A673 (cell line): ENCODE measurements around the gene NT5C1B. TPM values are rescaled to one million over a fixed set of nuclear protein-coding genes. Genes with fewer than 3 reads are reported as not detected.

ENCODE experiments used
- BruUV-seq: library from RNA; stranded (reverse); fragments of 400-500 nt; replicated peaks from 2 replicates; lab custom pipeline; 2021; lab: Mats Ljungman, UMichigan
- CTCF ChIA-PET: fragments of 300-600 bp; sonication (Branson Sonifier 250); formaldehyde crosslinking; loops from one replicate; lab custom pipeline; 2022; ENCODE audit warnings: antibody characterized with exemption; lab: Charles Lee
- POLR2A ChIA-PET: fragments of 300-600 bp; sonication (Branson Sonifier 250); formaldehyde crosslinking; loops from one replicate; lab custom pipeline; 2022; ENCODE audit warnings: antibody characterized with exemption; ENCODE audit not compliant: low non-redundant PET; lab: Charles Lee
- DNase-seq: peaks from one replicate; pipeline ENCODE4 v3.0.0-alpha.2; 2015; ENCODE audit warnings: low spot score
- H3K27ac ChIP-seq: fragments of 200-600 bp; sonication (generic); 2 replicates; pipeline ENCODE4 v1.5.1; 2016; ENCODE audit warnings: mixed run types, low read depth, mild to moderate bottlenecking, mixed read lengths, antibody characterized with exemption, low read length; ENCODE audit not compliant: poor library complexity, severe bottlenecking
- H3K27me3 ChIP-seq: fragments of 200-600 bp; sonication (generic); replicated peaks from 2 replicates; pipeline ENCODE4 v1.6.1; 2017; ENCODE audit warnings: mixed run types, low read depth, mild to moderate bottlenecking, mixed read lengths, antibody characterized with exemption, low read length; ENCODE audit not compliant: insufficient read depth, poor library complexity
- H3K36me3 ChIP-seq: fragments of 200-600 bp; sonication (generic); 2 replicates; pipeline ENCODE4 v1.6.1; 2016; ENCODE audit warnings: mixed run types, mild to moderate bottlenecking, mixed read lengths, antibody characterized with exemption, low read length; ENCODE audit not compliant: insufficient read depth, poor library complexity, severe bottlenecking
- H3K4me1 ChIP-seq: fragments of 200-600 bp; sonication (generic); 2 replicates; pipeline ENCODE4 v1.6.1; 2017; ENCODE audit warnings: mixed run types, mild to moderate bottlenecking, mixed read lengths, antibody characterized with exemption, low read length; ENCODE audit not compliant: insufficient read depth, poor library complexity, severe bottlenecking
- H3K4me3 ChIP-seq: fragments of 200-600 bp; sonication (generic); 2 replicates; pipeline ENCODE4 v1.5.1; 2016; ENCODE audit warnings: low read depth, mixed run types, mild to moderate bottlenecking, mixed read lengths, low read length; ENCODE audit not compliant: poor library complexity, severe bottlenecking
- H3K9me3 ChIP-seq: fragments of 200-600 bp; sonication (generic); 2 replicates; pipeline ENCODE4 v1.6.1; 2016; ENCODE audit warnings: mixed run types, low read depth, mild to moderate bottlenecking, mixed read lengths, antibody characterized with exemption, low read length; ENCODE audit not compliant: poor library complexity, severe bottlenecking
- CTCF ChIP-seq: fragments of 300-800, 200-600 bp; sonication (generic); conservative IDR thresholded peaks from 2 replicates; pipeline ENCODE4 v1.5.1; 2017; ENCODE audit warnings: low read depth, mild to moderate bottlenecking, antibody characterized with exemption, low read length, moderate library complexity, mixed read lengths
- EZH2 ChIP-seq: fragments of 200-600 bp; sonication (generic); IDR thresholded peaks from 2 replicates; pipeline ENCODE4 v1.6.1; 2017; ENCODE audit warnings: borderline replicate concordance, low read depth, mild to moderate bottlenecking, mixed read lengths, antibody characterized with exemption, low read length; ENCODE audit not compliant: poor library complexity, severe bottlenecking
- intact Hi-C: fragments of 100-400 bp; cut with micrococcal nuclease; formaldehyde crosslinking; loops from one replicate; pipeline ENCODE4 v1.10.0; 2022; ENCODE audit not compliant: unreplicated experiment
- total RNA-seq: library from RNA; stranded (reverse); gene quantifications from 2 replicates; pipeline ENCODE4 v1.2.3, GENCODE V29; 2021

The NT5C1B gene
- total RNA-seq, 1 experiment from 2014 or later = not detected

DNA sequence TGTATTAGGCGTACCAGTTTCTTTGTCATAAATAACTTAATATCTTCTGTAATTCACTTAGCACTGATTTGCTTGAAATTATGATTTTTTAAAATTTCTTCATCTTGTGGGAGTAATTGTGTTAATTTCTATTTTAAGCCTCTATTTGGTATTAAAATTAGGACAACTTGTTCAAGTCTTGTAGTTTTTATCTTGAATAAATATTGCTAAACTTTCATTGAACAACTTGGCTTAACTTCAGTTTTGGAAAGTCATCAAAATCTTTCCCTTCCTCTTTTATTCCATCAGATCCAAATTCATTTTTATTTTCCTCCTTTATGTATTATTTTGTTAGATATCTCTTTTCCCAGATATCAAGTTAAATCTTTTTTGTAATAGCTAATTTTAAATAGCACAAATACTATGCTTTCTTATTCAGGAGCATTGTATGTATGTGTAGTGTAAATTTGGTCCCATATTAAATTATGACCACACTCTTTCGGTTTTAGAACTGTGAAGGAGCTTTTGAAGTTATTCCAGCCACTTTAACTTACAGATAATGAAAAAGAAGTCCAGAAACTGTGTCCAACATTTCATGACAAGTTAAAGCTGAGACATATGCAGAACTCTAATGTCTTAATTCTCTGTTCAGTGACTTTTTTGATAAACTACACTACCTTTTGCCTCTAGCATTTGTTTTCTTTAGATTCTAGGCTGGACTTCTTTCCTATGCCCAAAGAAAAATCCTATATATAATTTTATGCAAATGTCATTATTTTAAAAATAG, 31.7 kb upstream of the NT5C1B start:
- intact Hi-C loops = no loop called here
- ChIA-PET POLR2A (no interaction called here), CTCF (no interaction called here)
- Histone ChIP-seq H3K9me3 (no peaks in the 10 kb centered on the region), H3K27me3 (no peaks in the 10 kb centered on the region), H3K27ac (no peak overlapping the region), H3K36me3 (no peaks in the 10 kb centered on the region), H3K4me3 (no peak overlapping the region), H3K4me1 (no peaks in the 10 kb centered on the region)
- no TSS peak for BruUV-seq
- no peak for TF ChIP-seq CTCF
- no peak for TF ChIP-seq EZH2
- DNase-seq = no peak

DNA sequence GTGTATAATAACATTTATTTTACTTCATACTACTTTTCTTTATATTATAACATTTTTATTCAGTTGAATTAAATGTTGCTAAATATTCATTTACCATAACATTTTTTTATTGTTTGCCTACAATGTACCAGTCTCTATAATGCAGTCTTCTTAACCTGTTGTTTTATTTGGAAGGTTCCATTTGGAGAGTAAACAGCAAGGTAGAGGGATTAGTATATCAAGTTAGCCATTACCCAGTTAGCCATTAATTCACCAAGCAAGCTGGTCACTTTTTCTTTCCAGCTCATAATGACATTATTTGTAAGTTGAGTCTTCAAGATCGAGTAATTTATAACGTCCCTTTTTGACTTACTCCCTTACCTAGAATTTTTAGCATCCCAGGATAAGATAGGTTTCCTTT, 29.7 kb upstream of the NT5C1B start:
- no peak for DNase-seq
- intact Hi-C loops = no loop called here
- no peak overlapping the region for H3K4me3 ChIP-seq
- TF ChIP-seq EZH2 = no peak
- no peak for TF ChIP-seq CTCF
- ChIA-PET POLR2A (no interaction called here), CTCF (no interaction called here)
- H3K4me1 ChIP-seq = no peaks in the 10 kb centered on the region
- H3K9me3 ChIP-seq = no peaks in the 10 kb centered on the region
- H3K36me3 ChIP-seq = no peaks in the 10 kb centered on the region
- no peak overlapping the region for H3K27ac ChIP-seq
- BruUV-seq = no TSS peak
- no peaks in the 10 kb centered on the region for H3K27me3 ChIP-seq

- Histone ChIP-seq H3K4me3 (no peak overlapping the region), H3K27ac (no peak overlapping the region), H3K36me3 (no peaks in the 10 kb centered on the region), H3K4me1 (no peaks in the 10 kb centered on the region), H3K9me3 (no peaks in the 10 kb centered on the region), H3K27me3 (no peaks in the 10 kb centered on the region)
- POLR2A ChIA-PET = interaction anchor here (0.7 kb wide), 1 partner anchor 72 kb away, joined by 4 read pairs; no protein-coding TSS in a partner anchor
- no TSS peak for BruUV-seq
- CTCF ChIA-PET = no interaction called here
- TF ChIP-seq CTCF (no peak), EZH2 (no peak)
- DNase-seq = no peak
- intact Hi-C loops = no loop called here
Measured at GRCh38 chr2:18614041-18614440, 24.7 kb upstream of the NT5C1B start.
